HG02973 (cell line): ENCODE measurements around the gene CEP63.

ENCODE experiments used
- ATAC-seq: cut with Tn5 transposase; IDR thresholded peaks from one replicate; pipeline ENCODE4 v1.9.1; 2021; ENCODE audit warnings: moderate library complexity; ENCODE audit not compliant: unreplicated experiment

The CEP63 gene

GRCh38 chr3:134485718-134486576 lies at the start of gene CEP63, which contains the start of gene ANAPC13:
Gene CEP63, plus strand, starts transcription at chr3:134486057. Its CDS starts 9,264 bp downstream, at chr3:134495321.
Gene ANAPC13, minus strand, starts transcription at chr3:134485985. Its CDS starts 3,081 bp downstream, at chr3:134482904.
- peak; percentile 74 for ATAC-seq

DNA sequence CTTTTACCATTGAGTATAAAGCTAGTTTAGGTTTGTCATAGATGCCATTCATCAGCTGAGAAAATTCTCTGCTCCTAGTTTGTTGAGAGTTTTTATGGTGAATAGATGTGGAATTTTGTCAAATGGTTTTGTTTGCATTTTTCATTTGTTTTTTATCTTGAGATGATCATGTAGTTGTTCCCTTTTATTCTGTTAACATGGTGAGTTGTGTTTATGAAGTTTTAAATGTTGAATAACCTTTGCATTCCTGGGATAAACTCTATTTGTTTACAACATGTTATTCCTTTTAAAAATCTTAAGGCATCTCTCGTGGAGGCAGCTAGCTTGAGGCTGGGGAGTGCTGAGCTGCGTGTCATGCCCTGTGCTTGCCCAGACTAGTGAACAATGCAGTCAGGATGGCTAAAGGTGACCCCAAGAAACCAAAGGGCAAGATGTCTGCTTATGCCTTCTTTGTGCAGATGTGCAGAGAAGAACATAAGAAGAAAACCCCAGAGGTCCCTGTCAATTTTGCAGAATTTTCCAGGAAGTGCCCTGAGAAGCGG lies 48.6 kb upstream of the CEP63 start:
- no peak for ATAC-seq

DNA sequence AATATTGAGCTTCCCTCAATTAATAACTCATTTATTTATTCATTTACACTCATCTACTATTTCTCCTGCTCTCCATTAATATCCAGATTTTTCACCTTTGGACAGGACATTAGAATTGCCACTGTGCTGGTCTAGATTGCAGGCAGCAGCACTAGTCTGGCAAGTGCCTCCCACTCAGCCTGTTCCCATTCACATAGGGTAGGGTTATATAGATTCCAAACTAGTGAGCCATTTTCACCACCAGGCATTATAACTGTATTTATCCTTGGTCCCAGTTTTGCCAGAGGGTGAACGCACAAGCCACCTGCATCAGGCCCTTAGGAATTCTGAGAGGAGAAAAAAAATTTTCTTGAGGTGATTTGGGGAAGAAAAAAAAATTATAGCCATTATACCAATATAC lies 44.5 kb upstream of the CEP63 start:
- ATAC-seq: no peak

- no peak for ATAC-seq
Observed at GRCh38 chr3:134441821-134442220, 44.0 kb upstream of the CEP63 start.

DNA sequence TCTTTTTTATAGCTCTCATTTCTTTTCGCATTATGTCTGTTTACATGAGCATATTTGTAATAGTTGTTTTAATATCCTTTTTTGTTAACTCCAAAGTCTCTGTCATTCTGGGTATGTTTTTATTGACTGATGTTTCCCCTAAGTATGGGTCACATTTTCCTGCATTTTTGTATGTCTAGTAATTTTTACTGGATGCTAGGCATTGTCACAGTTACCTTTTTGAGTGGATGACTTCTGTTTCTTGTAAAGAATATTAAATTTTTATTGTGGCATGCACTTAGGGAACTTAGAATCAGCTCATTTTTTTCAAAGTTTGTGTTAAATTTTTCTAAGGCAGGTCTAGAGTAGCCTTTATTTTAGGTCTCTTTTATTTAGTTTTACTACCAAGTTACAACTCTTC lies 40.8 kb upstream of the CEP63 start:
- no peak for ATAC-seq

DNA sequence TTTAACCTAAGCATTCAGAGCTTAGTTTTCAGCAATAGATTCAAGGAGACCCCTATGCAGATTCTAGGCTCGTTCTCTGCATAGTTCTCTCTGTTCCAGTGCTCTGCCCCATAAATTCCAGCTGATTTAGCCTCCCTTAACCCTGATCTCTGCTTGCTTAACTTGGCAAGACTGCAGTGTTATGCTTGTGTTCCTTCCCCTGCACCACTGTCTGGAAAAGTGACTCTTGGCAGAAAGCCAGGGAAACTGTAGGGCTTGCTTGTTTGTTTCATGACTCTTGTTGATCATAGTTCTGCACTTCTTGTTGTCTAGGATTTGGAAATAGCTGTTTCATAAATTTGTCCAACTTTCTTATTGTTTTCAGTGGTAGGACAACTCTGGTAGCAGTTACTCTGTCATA lies 40.2 kb upstream of the CEP63 start:
- no peak for ATAC-seq

- ATAC-seq: no peak
Observed at GRCh38 chr3:134446800-134447199, 39.1 kb upstream of the CEP63 start.

DNA sequence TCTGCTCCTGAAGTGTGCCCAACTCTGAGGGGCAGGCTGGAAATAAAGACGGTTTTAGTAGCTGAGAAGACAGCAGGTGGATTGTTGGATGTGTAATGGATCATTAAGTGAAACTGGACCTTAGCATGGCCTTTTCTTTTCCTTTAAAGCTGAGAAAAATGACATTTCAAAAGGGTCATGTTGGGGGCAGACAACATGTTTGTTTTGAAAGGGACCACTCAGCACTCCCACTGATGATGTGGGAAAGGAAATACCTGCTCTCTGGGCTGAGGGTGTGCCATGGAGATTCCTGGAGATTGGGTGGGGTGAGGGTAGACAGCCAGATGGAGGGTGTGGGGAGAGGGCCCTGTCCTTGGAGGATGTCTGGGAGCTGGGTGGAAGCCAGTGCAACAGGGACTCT lies 38.5 kb upstream of the CEP63 start:
- no peak for ATAC-seq

GRCh38 chr3:134448664-134449063 lies 37.2 kb upstream of the CEP63 start:
- ATAC-seq: no peak

GRCh38 chr3:134449277-134449676 lies 36.6 kb upstream of the CEP63 start:
- no peak for ATAC-seq

DNA sequence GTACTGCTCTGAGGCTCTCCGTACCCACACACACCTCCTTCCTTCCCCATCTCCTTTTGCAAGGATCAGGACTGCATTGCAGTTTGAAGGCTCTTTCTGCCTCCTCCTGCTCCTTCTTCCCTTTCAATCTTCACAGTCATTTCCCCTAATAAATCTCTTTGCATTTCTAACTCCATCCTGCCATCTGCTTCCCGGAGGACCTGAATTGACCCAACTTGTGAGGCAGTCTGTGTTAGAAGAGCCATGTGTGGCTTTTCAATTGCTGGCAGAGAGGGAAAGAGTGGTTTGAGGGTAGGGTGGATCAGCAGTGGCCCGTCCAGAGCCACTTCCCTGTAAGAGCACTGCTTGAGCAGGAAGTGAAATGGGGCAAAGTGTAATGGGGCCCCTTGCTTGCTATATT lies 35.9 kb upstream of the CEP63 start:
- ATAC-seq: no peak

DNA sequence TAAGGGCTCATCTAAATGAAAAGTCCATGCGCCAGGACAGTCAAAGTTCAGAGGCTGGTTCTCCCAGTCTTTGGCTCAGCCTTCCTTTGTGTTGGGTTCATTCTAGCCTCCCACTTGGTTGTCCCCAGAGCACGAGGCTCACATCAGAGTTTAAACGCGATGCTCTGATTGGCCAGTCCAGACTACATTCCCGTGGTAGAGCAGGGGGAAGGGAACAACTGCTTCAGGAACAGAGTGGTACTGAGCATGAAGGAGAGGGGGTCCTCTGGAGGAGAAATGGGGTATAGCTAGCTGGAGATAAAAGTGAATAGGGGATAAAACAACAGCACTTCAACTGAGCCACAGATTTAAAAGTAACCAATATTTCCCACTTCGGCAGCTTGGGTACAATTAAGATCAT lies 32.2 kb upstream of the CEP63 start:
- ATAC-seq: no peak

DNA sequence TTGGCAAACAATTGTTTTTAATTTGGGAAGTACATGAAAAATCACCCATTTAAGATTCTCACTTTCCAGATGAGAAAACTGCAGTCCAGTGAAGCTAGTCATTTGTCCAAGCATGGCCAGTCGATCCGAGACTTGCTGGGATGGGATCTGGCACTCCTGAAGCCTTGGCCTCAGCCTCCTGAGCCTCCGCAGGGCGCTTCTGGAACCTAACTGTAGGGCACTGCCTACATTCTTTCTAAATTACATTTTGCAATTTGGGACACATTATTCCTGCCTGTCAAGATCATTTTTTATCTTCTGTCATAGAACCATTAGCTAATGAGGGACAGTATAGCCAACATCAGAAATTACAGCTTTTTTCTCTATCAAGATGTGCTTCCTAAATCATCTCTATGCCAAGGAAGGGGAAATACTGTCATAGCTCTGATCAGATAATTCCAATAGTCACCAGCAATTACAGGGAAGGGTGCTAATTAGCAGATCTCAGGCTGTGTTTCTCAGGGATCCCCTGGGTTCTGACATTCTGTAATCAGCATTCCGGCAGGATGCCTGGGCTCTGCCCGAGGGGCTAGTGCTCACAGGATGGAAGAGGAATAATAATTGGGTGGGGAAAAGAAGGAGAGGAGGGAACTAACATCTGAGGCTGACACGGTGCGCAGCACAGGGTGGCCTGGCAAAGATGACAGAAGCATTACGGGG lies 28.3 kb upstream of the CEP63 start:
- ATAC-seq: no peak

DNA sequence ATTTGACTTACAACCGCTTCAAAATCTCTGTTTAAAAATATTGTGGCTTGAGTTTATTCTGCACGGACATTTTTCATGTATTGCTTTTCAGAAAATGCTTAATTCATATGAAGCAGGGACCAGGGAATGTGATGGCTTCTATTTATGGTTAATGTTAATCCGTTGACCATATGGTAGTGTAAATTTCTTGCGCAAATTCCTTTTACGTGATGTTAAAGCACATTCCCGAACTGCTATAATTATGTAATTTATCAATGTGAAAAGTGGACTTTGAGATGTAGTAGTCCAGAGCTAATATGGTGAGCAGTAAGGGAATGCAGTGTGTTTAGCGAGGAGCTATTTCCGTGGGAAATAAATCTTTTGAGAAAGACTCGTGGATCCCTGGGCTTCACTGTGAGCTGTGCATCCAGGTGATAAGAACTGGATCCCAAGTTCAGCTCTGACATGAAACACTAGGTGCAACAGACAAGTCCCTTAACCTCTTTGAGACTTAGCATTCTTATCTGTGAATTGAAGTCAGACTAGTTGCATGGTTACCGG lies 27.4 kb upstream of the CEP63 start:
- ATAC-seq: no peak

- no peak for ATAC-seq
Observed at GRCh38 chr3:134459562-134459961, 26.3 kb upstream of the CEP63 start.

DNA sequence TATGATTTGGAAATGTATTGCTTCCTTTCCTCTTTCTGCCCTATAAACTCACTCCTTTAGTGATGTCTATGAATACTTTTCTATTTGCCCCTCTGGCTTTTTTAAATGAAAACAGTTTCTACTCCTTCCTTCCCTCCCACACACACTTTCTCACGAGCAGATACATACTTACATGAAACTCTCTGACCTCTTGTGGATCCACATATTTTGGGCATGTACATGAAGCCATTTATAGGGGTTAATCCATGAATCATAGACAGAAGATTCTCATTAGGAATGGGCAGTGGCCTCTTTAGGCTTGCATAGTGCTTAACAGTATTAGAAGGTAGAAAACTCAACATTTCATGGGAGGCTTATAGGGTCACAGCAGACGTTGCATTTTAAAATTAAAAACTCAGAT lies 24.9 kb upstream of the CEP63 start:
- no peak for ATAC-seq

DNA sequence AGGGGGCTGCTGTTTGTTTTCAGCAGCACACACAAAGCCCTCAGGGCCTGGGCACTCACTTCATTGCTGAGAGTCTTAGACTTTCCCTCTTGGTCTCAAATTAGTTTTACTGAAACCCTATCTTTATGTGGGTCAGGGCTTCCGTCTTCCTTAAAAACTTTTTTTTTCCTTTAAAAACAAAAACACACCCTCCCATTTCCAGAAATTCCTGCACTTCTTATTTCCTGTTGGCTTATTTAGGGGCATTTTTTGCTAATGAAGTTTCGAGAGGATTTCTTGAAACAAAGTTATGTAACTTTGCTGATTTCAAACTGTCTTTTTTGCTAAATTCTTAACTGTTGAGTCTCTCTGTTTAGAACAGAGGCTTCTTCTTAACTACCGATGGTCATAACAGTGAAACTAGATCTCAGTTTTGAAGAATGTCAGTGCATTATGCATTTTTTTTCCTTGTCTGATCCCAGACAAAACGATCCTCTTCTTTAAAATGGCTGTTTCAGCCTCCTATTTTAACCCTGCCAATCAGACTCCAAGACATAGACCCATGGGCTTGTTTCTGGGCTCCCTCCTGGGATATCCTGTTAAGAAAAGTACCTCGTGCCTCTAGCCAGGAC lies 23.4 kb upstream of the CEP63 start:
- ATAC-seq: no peak

GRCh38 chr3:134463676-134464063 lies 22.2 kb upstream of the CEP63 start:
- no peak for ATAC-seq

- no peak for ATAC-seq
Observed at GRCh38 chr3:134464064-134464688, 21.7 kb upstream of the CEP63 start.

DNA sequence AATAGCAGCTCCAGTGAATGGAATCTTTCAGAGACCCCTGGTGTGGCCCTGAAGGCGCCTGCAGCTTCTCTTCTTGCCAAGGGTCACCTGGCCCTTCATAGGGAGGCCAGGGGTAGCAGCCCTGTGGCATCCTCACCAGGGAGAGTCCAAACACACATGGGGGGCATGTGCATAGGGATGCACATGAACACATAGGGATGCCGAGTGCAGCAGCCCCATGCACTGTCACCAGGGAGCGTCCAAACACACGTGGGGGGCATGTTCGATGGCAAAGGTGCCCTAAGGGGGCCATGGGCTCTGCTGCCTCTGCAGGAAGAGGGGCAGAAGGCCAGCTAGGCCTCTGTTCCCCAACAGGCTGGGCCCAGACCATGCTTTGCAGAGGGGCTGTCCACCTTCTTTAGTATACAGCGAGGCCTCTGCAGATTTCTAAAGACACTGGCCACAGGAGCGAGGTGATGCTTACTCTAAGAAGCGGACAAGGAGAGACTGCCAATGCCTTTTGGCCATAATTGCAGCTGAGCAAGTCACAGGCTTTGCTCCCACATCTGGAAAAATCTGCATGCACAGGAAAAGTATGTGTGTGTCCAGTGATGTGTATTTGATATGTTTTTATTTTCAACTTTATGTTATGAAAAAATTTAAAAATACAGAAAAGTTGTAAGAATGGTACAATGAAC lies 21.0 kb upstream of the CEP63 start:
- no peak for ATAC-seq
